ENCODE measurements around the gene NUDT15. TPM values are rescaled to one million over a fixed set of nuclear protein-coding genes. Genes with fewer than 3 reads are reported as not detected.

NUDT15 gene
- total RNA-seq, 4 donors from 2014 or later = 5.6 to 10.0 (median 9.1) TPM

DNA sequence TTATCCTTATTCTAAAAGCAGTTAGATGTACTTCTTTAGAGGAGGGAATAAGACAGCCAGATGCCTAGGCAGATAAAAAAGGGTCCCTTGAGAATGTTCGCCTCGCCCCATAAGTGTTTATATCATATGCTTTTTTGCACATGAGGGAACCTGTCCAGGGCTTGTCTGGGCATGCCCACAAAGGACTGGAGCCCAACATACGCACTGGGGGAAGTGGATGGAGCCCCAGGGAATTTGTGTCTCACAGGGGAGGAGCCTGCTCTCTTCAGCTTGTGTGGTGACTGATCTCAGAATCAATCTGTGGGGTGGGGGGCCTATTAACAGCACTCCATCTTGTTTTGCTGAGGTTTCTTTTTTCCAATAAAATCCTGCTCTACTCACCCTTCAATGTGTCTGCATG is 34.8 kb downstream of the NUDT15 start:
- DNase-seq (ENCODE audit: low spot score in 2 of 2) = no peak
- Histone ChIP-seq H3K4me3 (no peak overlapping the region), H3K9me3 (peaks cover 12% of the 10 kb centered on the region), H3K4me1 (no peaks in the 10 kb centered on the region), H3K27me3 (no peaks in the 10 kb centered on the region), H3K36me3 (peaks cover 89% of the 10 kb centered on the region), H3K27ac (no peak overlapping the region)
- TF ChIP-seq CTCF (IDR thresholded peaks at IDR 0.05) (no peak), POLR2AphosphoS5 (IDR thresholded peaks at IDR 0.05) (no peak), EP300 (IDR thresholded peaks at IDR 0.05) (no peak), POLR2A (IDR thresholded peaks at IDR 0.05) (no peak)
- WGBS = 84% methylated on average over 3 of the region's 3 CpGs

DNA sequence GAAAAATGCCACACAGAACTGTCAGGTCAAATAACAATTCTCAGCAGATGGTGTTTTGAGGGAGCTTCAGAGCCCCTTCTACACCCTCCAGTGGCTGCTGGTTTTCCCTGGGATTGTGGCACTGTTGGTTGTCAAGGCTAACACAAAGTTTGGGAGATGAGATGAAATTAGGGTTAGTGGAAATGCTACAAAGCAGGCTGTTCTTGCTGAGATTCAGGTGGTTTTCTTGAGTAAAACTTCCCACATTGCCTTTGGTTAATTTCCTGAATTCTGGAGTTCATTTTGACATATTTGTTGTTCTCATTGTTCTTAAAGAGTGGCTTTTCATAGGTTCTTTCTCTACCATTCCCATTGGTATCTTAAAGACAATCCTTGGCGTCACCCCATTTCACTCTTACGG is 35.3 kb downstream of the NUDT15 start:
- DNase-seq (ENCODE audit: low spot score in 2 of 2) = no peak
- no peak for TF ChIP-seq POLR2A (IDR thresholded peaks at IDR 0.05)
- no peak for TF ChIP-seq EP300 (IDR thresholded peaks at IDR 0.05)
- no peak for TF ChIP-seq POLR2AphosphoS5 (IDR thresholded peaks at IDR 0.05)
- no peak for TF ChIP-seq CTCF (IDR thresholded peaks at IDR 0.05)
- 99% methylated on average over 2 of the region's 2 CpGs for WGBS
- Histone ChIP-seq H3K9me3 (peaks cover 12% of the 10 kb centered on the region), H3K36me3 (peaks cover 88% of the 10 kb centered on the region), H3K4me3 (no peak overlapping the region), H3K27me3 (no peaks in the 10 kb centered on the region), H3K27ac (no peak overlapping the region), H3K4me1 (no peaks in the 10 kb centered on the region)

- TF ChIP-seq POLR2AphosphoS5 (IDR thresholded peaks at IDR 0.05) (no peak), CTCF (IDR thresholded peaks at IDR 0.05) (no peak), POLR2A (IDR thresholded peaks at IDR 0.05) (no peak), EP300 (IDR thresholded peaks at IDR 0.05) (no peak)
- peaks cover 92% of the 10 kb centered on the region for H3K36me3 ChIP-seq
- 98% methylated on average over 2 of the region's 2 CpGs for WGBS
- no peaks in the 10 kb centered on the region for H3K27me3 ChIP-seq
- no peak for DNase-seq (ENCODE audit: low spot score in 2 of 2)
- no peaks in the 10 kb centered on the region for H3K4me1 ChIP-seq
- H3K9me3 ChIP-seq = peaks cover 12% of the 10 kb centered on the region
- no peak overlapping the region for H3K27ac ChIP-seq
- no peak overlapping the region for H3K4me3 ChIP-seq
Measured at GRCh38 chr13:48074006-48074405, 36.5 kb downstream of the NUDT15 start.

DNA sequence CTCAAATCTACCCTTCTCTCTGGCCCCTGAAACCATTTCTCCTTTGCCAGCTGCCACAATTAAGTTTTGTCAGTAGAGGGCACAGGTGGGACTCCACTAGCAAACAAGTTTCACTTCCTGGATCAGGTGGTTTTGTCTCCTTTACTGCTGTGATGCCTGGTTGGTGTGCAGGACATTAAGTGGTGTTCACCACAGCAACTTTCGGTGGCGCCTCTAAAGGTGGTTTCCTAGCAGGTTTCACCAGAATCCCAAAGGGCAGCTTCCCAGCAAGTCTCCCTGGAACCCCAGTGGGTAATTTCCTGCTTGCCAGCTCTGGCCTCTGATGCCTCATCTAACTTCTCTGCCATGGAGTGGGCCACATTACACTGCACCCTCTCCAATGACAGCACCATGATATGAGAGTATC is 40.7 kb downstream of the NUDT15 start:
- Histone ChIP-seq H3K9me3 (no peaks in the 10 kb centered on the region), H3K36me3 (peaks cover 89% of the 10 kb centered on the region), H3K4me1 (no peaks in the 10 kb centered on the region), H3K4me3 (no peak overlapping the region), H3K27me3 (no peaks in the 10 kb centered on the region), H3K27ac (no peak overlapping the region)
- no peak for DNase-seq (ENCODE audit: low spot score in 2 of 2)
- no peak for TF ChIP-seq POLR2AphosphoS5 (IDR thresholded peaks at IDR 0.05)
- no peak for TF ChIP-seq EP300 (IDR thresholded peaks at IDR 0.05)
- TF ChIP-seq POLR2A (IDR thresholded peaks at IDR 0.05) = no peak
- no peak for TF ChIP-seq CTCF (IDR thresholded peaks at IDR 0.05)
- 42% methylated on average over 2 of the region's 2 CpGs for WGBS

GRCh38 chr13:48081739-48082138 is 44.2 kb downstream of the NUDT15 start:
- H3K27me3 ChIP-seq = no peaks in the 10 kb centered on the region
- H3K4me3 ChIP-seq = no peak overlapping the region
- WGBS = 94% methylated on average over 4 of the region's 4 CpGs
- DNase-seq (ENCODE audit: low spot score in 2 of 2) = no peak
- H3K9me3 ChIP-seq = no peaks in the 10 kb centered on the region
- H3K27ac ChIP-seq = no peak overlapping the region
- H3K4me1 ChIP-seq = no peaks in the 10 kb centered on the region
- H3K36me3 ChIP-seq = peaks cover 80% of the 10 kb centered on the region
- TF ChIP-seq POLR2AphosphoS5 (IDR thresholded peaks at IDR 0.05) (no peak), CTCF (IDR thresholded peaks at IDR 0.05) (no peak), EP300 (IDR thresholded peaks at IDR 0.05) (no peak), POLR2A (IDR thresholded peaks at IDR 0.05) (no peak)

Data from suprapubic skin (tissue), 4 donors.